Lower leg skin (tissue), 4 donors: ENCODE results near the gene CDH23. TPM values are rescaled to one million over a fixed set of nuclear protein-coding genes. Genes with fewer than 3 reads are reported as not detected.

Experiments
- DNase-seq, 2 donors: peaks; one replicate each; pipeline ENCODE4 v3.0.0-alpha.2; 2019; ENCODE audit warnings: low spot score in 2 of 2
- H3K4me3 ChIP-seq: fragments of 200-600 bp; sonication (generic); 2 replicates; pipeline ENCODE4 v1.5.1; 2017; ENCODE audit warnings: mild to moderate bottlenecking, low read depth; ENCODE audit not compliant: poor library complexity, severe bottlenecking
- CTCF ChIP-seq, 3 donors: fragments of 450-650 bp; IDR thresholded peaks; one replicate each; pipeline ENCODE4 v1.5.1; 2016; ENCODE audit warnings: antibody characterized with exemption in 3 of 3, mild to moderate bottlenecking in 3 of 3, moderate library complexity in 2 of 3
- POLR2A ChIP-seq, 2 donors: fragments of 450-650 bp; IDR thresholded peaks; one replicate each; pipeline ENCODE4 v1.6.1; 2016 to 2017; ENCODE audit warnings: antibody characterized with exemption in 2 of 2, mild to moderate bottlenecking in 1 of 2, moderate library complexity in 1 of 2
- WGBS, 2 donors: methylation state at CpG; one replicate each; pipeline ENCODE4 v1.1.5; 2018; 5-methylcytosine and 5-hydroxymethylcytosine counted together
- intact Hi-C: fragments of 100-400 bp; cut with DNase I; formaldehyde crosslinking; loops from one replicate; pipeline ENCODE4 v1.15.0; 2023; ENCODE audit warnings: low total_unique reads
- total RNA-seq, 4 donors: library from RNA; depleted of rRNA; stranded (reverse); fragments of >200 nt; gene quantifications; one replicate each; pipeline ENCODE4 v1.1.0, GENCODE V29; 2016

CDH23 gene
- total RNA-seq, 4 donors from 2014 or later = 1.7 to 9.2 (median 2.6) TPM

GRCh38 chr10:71383972-71384687 lies 12.6 kb upstream of the CDH23 start:
- intact Hi-C loops = loop anchor here (5.0 kb wide), 1 partner anchor 318 kb away; no protein-coding TSS in a partner anchor
- no peak overlapping the region for H3K4me3 ChIP-seq
- 30 to 34% methylated on average over 8 to 10 of the region's 10 CpGs for WGBS, 2 donors
- peak; percentile 48 to 95 for DNase-seq
- no peak for TF ChIP-seq POLR2A (IDR thresholded peaks at IDR 0.05)
- peak in 1 of 3 donors; percentile 33 for TF ChIP-seq CTCF (IDR thresholded peaks at IDR 0.05)

- WGBS, 2 donors = 80 to 85% methylated on average over 5 of the region's 5 CpGs
- TF ChIP-seq CTCF (IDR thresholded peaks at IDR 0.05) (no peak), POLR2A (IDR thresholded peaks at IDR 0.05) (no peak)
- no peak for DNase-seq
- intact Hi-C loops = no loop called here
- no peak overlapping the region for H3K4me3 ChIP-seq
These were observed 8.5 kb upstream of the CDH23 start for GRCh38 chr10:71388171-71388570.

GRCh38 chr10:71388583-71389310 lies 8.0 kb upstream of the CDH23 start:
- intact Hi-C loops = no loop called here
- WGBS, 2 donors = 73 to 85% methylated on average over 8 of the region's 8 CpGs
- H3K4me3 ChIP-seq = no peak overlapping the region
- TF ChIP-seq CTCF (IDR thresholded peaks at IDR 0.05) = no peak
- TF ChIP-seq POLR2A (IDR thresholded peaks at IDR 0.05) = no peak
- no peak for DNase-seq

- H3K4me3 ChIP-seq = no peak overlapping the region
- WGBS, 2 donors = 81 to 83% methylated on average over 14 of the region's 14 CpGs
- peak in 1 of 2 donors; percentile 77 for DNase-seq
- intact Hi-C loops = no loop called here
- TF ChIP-seq POLR2A (IDR thresholded peaks at IDR 0.05) (no peak), CTCF (IDR thresholded peaks at IDR 0.05) (no peak)
These were observed 6.8 kb upstream of the CDH23 start for GRCh38 chr10:71389768-71390460.

- no peak overlapping the region for H3K4me3 ChIP-seq
- 30 to 33% methylated on average over 9 to 10 of the region's 10 CpGs for WGBS, 2 donors
- peak in 1 of 2 donors; percentile 82 for DNase-seq
- TF ChIP-seq CTCF (IDR thresholded peaks at IDR 0.05) (no peak), POLR2A (IDR thresholded peaks at IDR 0.05) (no peak)
- intact Hi-C loops = no loop called here
These were observed 6.3 kb upstream of the CDH23 start for GRCh38 chr10:71390461-71390835.
